A673 (cell line): Measurements from ENCODE around the gene GPX4. TPM values are rescaled to one million over a fixed set of nuclear protein-coding genes. Genes with fewer than 3 reads are reported as not detected.
A peak's percentile ranks its signal among the peaks of the same experiment; 100 is the strongest.

Source experiments
- BruUV-seq: library from RNA; stranded (reverse); fragments of 400-500 nt; replicated peaks from 2 replicates; lab custom pipeline; 2021; lab: Mats Ljungman, UMichigan
- CTCF ChIA-PET: fragments of 300-600 bp; sonication (Branson Sonifier 250); formaldehyde crosslinking; loops from one replicate; lab custom pipeline; 2022; ENCODE audit warnings: antibody characterized with exemption; lab: Charles Lee
- POLR2A ChIA-PET: fragments of 300-600 bp; sonication (Branson Sonifier 250); formaldehyde crosslinking; loops from one replicate; lab custom pipeline; 2022; ENCODE audit warnings: antibody characterized with exemption; ENCODE audit not compliant: low non-redundant PET; lab: Charles Lee
- DNase-seq: peaks from one replicate; pipeline ENCODE4 v3.0.0-alpha.2; 2015; ENCODE audit warnings: low spot score
- H3K27ac ChIP-seq: fragments of 200-600 bp; sonication (generic); 2 replicates; pipeline ENCODE4 v1.5.1; 2016; ENCODE audit warnings: mixed run types, low read depth, mild to moderate bottlenecking, mixed read lengths, antibody characterized with exemption, low read length; ENCODE audit not compliant: poor library complexity, severe bottlenecking
- H3K27me3 ChIP-seq: fragments of 200-600 bp; sonication (generic); replicated peaks from 2 replicates; pipeline ENCODE4 v1.6.1; 2017; ENCODE audit warnings: mixed run types, low read depth, mild to moderate bottlenecking, mixed read lengths, antibody characterized with exemption, low read length; ENCODE audit not compliant: insufficient read depth, poor library complexity
- H3K36me3 ChIP-seq: fragments of 200-600 bp; sonication (generic); 2 replicates; pipeline ENCODE4 v1.6.1; 2016; ENCODE audit warnings: mixed run types, mild to moderate bottlenecking, mixed read lengths, antibody characterized with exemption, low read length; ENCODE audit not compliant: insufficient read depth, poor library complexity, severe bottlenecking
- H3K4me1 ChIP-seq: fragments of 200-600 bp; sonication (generic); 2 replicates; pipeline ENCODE4 v1.6.1; 2017; ENCODE audit warnings: mixed run types, mild to moderate bottlenecking, mixed read lengths, antibody characterized with exemption, low read length; ENCODE audit not compliant: insufficient read depth, poor library complexity, severe bottlenecking
- H3K4me3 ChIP-seq: fragments of 200-600 bp; sonication (generic); 2 replicates; pipeline ENCODE4 v1.5.1; 2016; ENCODE audit warnings: low read depth, mixed run types, mild to moderate bottlenecking, mixed read lengths, low read length; ENCODE audit not compliant: poor library complexity, severe bottlenecking
- H3K9me3 ChIP-seq: fragments of 200-600 bp; sonication (generic); 2 replicates; pipeline ENCODE4 v1.6.1; 2016; ENCODE audit warnings: mixed run types, low read depth, mild to moderate bottlenecking, mixed read lengths, antibody characterized with exemption, low read length; ENCODE audit not compliant: poor library complexity, severe bottlenecking
- CTCF ChIP-seq: fragments of 300-800, 200-600 bp; sonication (generic); conservative IDR thresholded peaks from 2 replicates; pipeline ENCODE4 v1.5.1; 2017; ENCODE audit warnings: low read depth, mild to moderate bottlenecking, antibody characterized with exemption, low read length, moderate library complexity, mixed read lengths
- EZH2 ChIP-seq: fragments of 200-600 bp; sonication (generic); IDR thresholded peaks from 2 replicates; pipeline ENCODE4 v1.6.1; 2017; ENCODE audit warnings: borderline replicate concordance, low read depth, mild to moderate bottlenecking, mixed read lengths, antibody characterized with exemption, low read length; ENCODE audit not compliant: poor library complexity, severe bottlenecking
- intact Hi-C: fragments of 100-400 bp; cut with micrococcal nuclease; formaldehyde crosslinking; loops from one replicate; pipeline ENCODE4 v1.10.0; 2022; ENCODE audit not compliant: unreplicated experiment
- total RNA-seq: library from RNA; stranded (reverse); gene quantifications from 2 replicates; pipeline ENCODE4 v1.2.3, GENCODE V29; 2021

GPX4 gene
- total RNA-seq, 1 experiment from 2014 or later = 368 TPM

DNA sequence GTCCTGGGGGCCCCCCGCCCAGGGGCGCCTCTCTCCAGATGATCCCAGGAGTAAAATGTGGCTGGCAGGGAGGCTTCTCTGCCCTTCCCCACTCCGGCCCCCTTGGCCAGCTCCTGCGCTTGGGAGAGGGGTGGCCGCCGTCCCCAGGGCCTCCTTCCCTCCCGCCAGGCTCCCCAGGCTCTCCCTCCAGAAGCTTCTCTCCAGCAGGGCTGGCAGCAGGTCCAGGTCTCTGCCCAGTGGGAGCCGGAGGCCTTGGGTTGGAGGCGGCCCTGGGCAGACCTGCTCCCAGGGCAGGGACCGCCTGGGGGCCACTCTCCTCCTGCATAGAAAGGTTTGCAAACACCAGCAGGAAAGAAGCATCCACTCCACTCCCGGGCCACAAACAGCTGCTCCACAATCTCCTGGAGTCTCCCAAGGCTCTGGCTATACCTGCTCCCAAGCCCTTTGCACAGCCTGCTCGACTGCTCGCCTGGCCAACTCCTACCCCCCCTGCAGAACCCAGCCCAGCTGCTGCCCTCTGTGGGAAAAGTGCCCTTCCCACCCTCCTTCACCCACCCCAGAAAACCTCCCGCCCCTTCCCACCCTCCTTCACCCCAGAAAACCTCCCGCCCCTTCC is 44.2 kb downstream of the GPX4 start:
- Histone ChIP-seq H3K4me3 (no peak overlapping the region), H3K36me3 (no peaks in the 10 kb centered on the region), H3K4me1 (peaks cover 16% of the 10 kb centered on the region), H3K27ac (no peak overlapping the region), H3K27me3 (no peaks in the 10 kb centered on the region), H3K9me3 (no peaks in the 10 kb centered on the region)
- no TSS peak for BruUV-seq
- intact Hi-C loops = no loop called here
- ChIA-PET POLR2A (no interaction called here), CTCF (no interaction called here)
- TF ChIP-seq EZH2 (no peak), CTCF (no peak)
- no peak for DNase-seq

DNA sequence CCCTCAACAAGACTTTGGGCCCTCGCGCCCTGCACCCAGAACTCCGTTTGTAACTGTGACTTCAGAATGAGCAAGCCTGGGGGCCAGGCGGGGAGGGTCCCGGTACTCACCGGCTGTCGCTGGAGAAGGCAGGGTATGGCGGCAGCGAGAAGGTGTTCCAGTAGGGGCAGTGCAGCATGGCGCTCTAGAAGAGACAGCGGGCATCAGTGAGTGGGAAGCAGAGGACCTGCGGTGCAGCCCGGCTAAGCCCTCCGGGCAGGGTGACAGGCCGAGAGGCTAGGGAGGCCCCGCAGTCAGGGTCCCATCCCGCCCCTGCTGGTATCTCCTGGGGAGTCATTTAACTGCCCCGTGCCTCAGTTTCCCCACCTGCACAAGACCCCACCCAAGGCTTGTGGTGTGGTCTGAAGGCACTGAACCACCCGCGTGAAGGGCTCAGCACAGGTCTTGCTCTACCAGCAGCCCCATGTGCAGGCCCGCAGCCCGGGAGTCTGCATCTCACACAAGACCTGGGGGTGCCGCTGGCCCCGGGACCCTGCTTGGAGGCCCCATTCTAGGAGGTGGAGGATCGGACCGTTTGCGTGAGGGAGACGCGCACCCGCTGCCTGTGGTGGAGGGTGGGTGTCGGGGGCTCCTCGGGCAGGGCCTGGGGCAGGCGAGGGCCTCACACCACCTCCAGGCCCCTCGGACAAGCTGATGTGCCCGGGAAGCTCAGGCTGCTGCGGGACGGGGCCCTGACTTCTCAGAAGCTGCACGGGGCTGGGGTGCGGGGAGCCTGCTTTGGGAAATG is 45.7 kb downstream of the GPX4 start:
- no TSS peak for BruUV-seq
- Histone ChIP-seq H3K36me3 (no peaks in the 10 kb centered on the region), H3K27ac (no peak overlapping the region), H3K4me3 (no peak overlapping the region), H3K27me3 (no peaks in the 10 kb centered on the region), H3K4me1 (peaks cover 16% of the 10 kb centered on the region), H3K9me3 (no peaks in the 10 kb centered on the region)
- TF ChIP-seq CTCF (no peak), EZH2 (no peak)
- intact Hi-C loops = no loop called here
- ChIA-PET CTCF (no interaction called here), POLR2A (no interaction called here)
- DNase-seq = no peak

- H3K4me1 ChIP-seq = peaks cover 24% of the 10 kb centered on the region
- DNase-seq = no peak
- H3K27me3 ChIP-seq = no peaks in the 10 kb centered on the region
- TF ChIP-seq CTCF (no peak), EZH2 (no peak)
- H3K36me3 ChIP-seq = no peaks in the 10 kb centered on the region
- H3K27ac ChIP-seq = peak overlapping the region; percentile 59
- H3K9me3 ChIP-seq = no peaks in the 10 kb centered on the region
- intact Hi-C loops = no loop called here
- POLR2A ChIA-PET = no interaction called here
- no TSS peak for BruUV-seq
- no peak overlapping the region for H3K4me3 ChIP-seq
- CTCF ChIA-PET = interaction anchor here (0.7 kb wide), 1 partner anchor 21 kb away, joined by 7 read pairs; no protein-coding TSS in a partner anchor
These were observed 46.7 kb downstream of the GPX4 start for GRCh38 chr19:1150333-1151036.
